H9 (cell line): Measurements from ENCODE around the gene NKG7. TPM values are rescaled to one million over a fixed set of nuclear protein-coding genes. Genes with fewer than 3 reads are reported as not detected.
A peak's percentile ranks its signal among the peaks of the same experiment; 100 is the strongest.
"Not testable (repeated sequence)": the region's sequence is repeated elsewhere in the genome, so short reads cannot be mapped to it uniquely, and the experiment has no call there.

Source experiments
- DNase-seq: peaks from one replicate; pipeline ENCODE4 v3.0.0-alpha.2; 2017
- H2AFZ ChIP-seq: one replicate; pipeline ENCODE4 v1.6.1; 2013; ENCODE audit warnings: mild to moderate bottlenecking, low read length, control low read depth, moderate library complexity
- H2AK5ac ChIP-seq: 2 replicates; pipeline ENCODE4 v1.6.1; 2013; ENCODE audit warnings: low read length, control low read depth, mixed read lengths; ENCODE audit not compliant: insufficient read length
- H2BK120ac ChIP-seq: one replicate; pipeline ENCODE4 v1.6.1; 2013; ENCODE audit warnings: low read depth, mild to moderate bottlenecking, low read length, control low read depth, inconsistent platforms; ENCODE audit not compliant: poor library complexity, severe bottlenecking
- H2BK12ac ChIP-seq: 2 replicates; pipeline ENCODE4 v1.6.1; 2013; ENCODE audit warnings: low read length, control low read depth, mixed read lengths, low read depth; ENCODE audit not compliant: insufficient read length
- H2BK15ac ChIP-seq: 2 replicates; pipeline ENCODE4 v1.6.1; 2013; ENCODE audit warnings: low read depth, low read length, control low read depth
- H2BK20ac ChIP-seq: one replicate; pipeline ENCODE4 v1.6.1; 2013; ENCODE audit warnings: low read depth, mild to moderate bottlenecking, low read length, control low read depth, inconsistent platforms; ENCODE audit not compliant: poor library complexity, severe bottlenecking
- H2BK5ac ChIP-seq: 2 replicates; pipeline ENCODE4 v1.6.1; 2013; ENCODE audit warnings: low read length, control low read depth, mixed read lengths; ENCODE audit not compliant: insufficient read length
- H3K14ac ChIP-seq: 2 replicates; pipeline ENCODE4 v1.6.1; 2013; ENCODE audit warnings: low read length, control low read depth; ENCODE audit not compliant: insufficient read depth
- H3K18ac ChIP-seq: 2 replicates; pipeline ENCODE4 v1.6.1; 2013; ENCODE audit warnings: low read depth, mild to moderate bottlenecking, mixed read lengths, low read length, control low read depth; ENCODE audit not compliant: insufficient read length
- H3K23ac ChIP-seq: 2 replicates; pipeline ENCODE4 v1.6.1; 2013; ENCODE audit warnings: low read length, control low read depth, mixed read lengths, low read depth; ENCODE audit not compliant: insufficient read length
- H3K23me2 ChIP-seq: 2 replicates; pipeline ENCODE4 v1.6.1; 2013; ENCODE audit warnings: low read depth, mild to moderate bottlenecking, mixed read lengths, low read length, control low read depth; ENCODE audit not compliant: insufficient read length, poor library complexity, severe bottlenecking
- H3K27ac ChIP-seq: 2 replicates; pipeline ENCODE4 v1.5.1; 2013; ENCODE audit warnings: low read length, control low read depth, mixed read lengths, low read depth; ENCODE audit not compliant: insufficient read length
- H3K27me3 ChIP-seq: 2 replicates; pipeline ENCODE4 v1.6.1; 2013; ENCODE audit warnings: low read length, control low read depth, inconsistent platforms; ENCODE audit not compliant: insufficient read depth
- H3K4ac ChIP-seq: 2 replicates; pipeline ENCODE4 v1.6.1; 2013; ENCODE audit warnings: low read depth, mild to moderate bottlenecking, control low read depth, inconsistent platforms, low read length, moderate library complexity
- H3K4me1 ChIP-seq: 2 replicates; pipeline ENCODE4 v1.6.1; 2013; ENCODE audit warnings: low read length, control low read depth, inconsistent platforms; ENCODE audit not compliant: insufficient read depth
- H3K4me2 ChIP-seq: 2 replicates; pipeline ENCODE4 v1.6.1; 2013; ENCODE audit warnings: low read length, control low read depth, mixed read lengths; ENCODE audit not compliant: insufficient read length, insufficient read depth
- H3K56ac ChIP-seq: 2 replicates; pipeline ENCODE4 v1.6.1; 2013; ENCODE audit warnings: low read depth, mild to moderate bottlenecking, mixed read lengths, low read length, control low read depth; ENCODE audit not compliant: insufficient read length
- H3K79me1 ChIP-seq: 2 replicates; pipeline ENCODE4 v1.6.1; 2013; ENCODE audit warnings: low read depth, mild to moderate bottlenecking, moderate library complexity, low read length, control low read depth, inconsistent platforms; ENCODE audit not compliant: insufficient read depth, poor library complexity, severe bottlenecking
- H3K79me2 ChIP-seq: 2 replicates; pipeline ENCODE4 v1.6.1; 2013; ENCODE audit warnings: low read length, control low read depth, inconsistent platforms; ENCODE audit not compliant: insufficient read depth
- H3K9ac ChIP-seq: 2 replicates; pipeline ENCODE4 v1.6.1; 2013; ENCODE audit warnings: low read length, control low read depth, mixed read lengths; ENCODE audit not compliant: insufficient read length; ENCODE audit errors: extremely low read depth
- H3K9me3 ChIP-seq: one replicate; pipeline ENCODE4 v1.6.1; 2013; ENCODE audit warnings: low read depth, low read length, inconsistent platforms; ENCODE audit not compliant: control insufficient read depth
- H3T11ph ChIP-seq: one replicate; pipeline ENCODE4 v1.6.1; 2013; ENCODE audit warnings: mild to moderate bottlenecking, low read length, control low read depth, inconsistent platforms
- H4K20me1 ChIP-seq: one replicate; pipeline ENCODE4 v1.6.1; 2013; ENCODE audit not compliant: control insufficient read depth, insufficient read length, insufficient read depth
- H4K5ac ChIP-seq: 2 replicates; pipeline ENCODE4 v1.6.1; 2013; ENCODE audit warnings: low read depth, mild to moderate bottlenecking, mixed read lengths, low read length, control low read depth; ENCODE audit not compliant: insufficient read length
- H4K8ac ChIP-seq: replicated peaks from 2 replicates; pipeline ENCODE4 v1.6.1; 2013; ENCODE audit warnings: low read length, control low read depth, mixed read lengths, low read depth; ENCODE audit not compliant: insufficient read length
- H4K91ac ChIP-seq: 2 replicates; pipeline ENCODE4 v1.6.1; 2013; ENCODE audit warnings: low read depth, mild to moderate bottlenecking, moderate library complexity, mixed read lengths, low read length, control low read depth; ENCODE audit not compliant: insufficient read length
- H3K27ac Mint-ChIP-seq, 3 experiments: 2 replicates in 2 of 3; 3 replicates in 1 of 3; pipeline ENCODE4 v1.8.0; 2020 to 2021; ENCODE audit warnings: mixed read lengths in 3 of 3, mild to moderate bottlenecking in 1 of 3, moderate library complexity in 1 of 3
- H3K27me3 Mint-ChIP-seq: 2 replicates; pipeline ENCODE4 v1.8.0; 2021; ENCODE audit warnings: low read depth, mild to moderate bottlenecking, moderate library complexity, mixed read lengths
- H3K36me3 Mint-ChIP-seq, 3 experiments: 2 replicates in 2 of 3; 3 replicates in 1 of 3; pipeline ENCODE4 v1.8.0; 2020 to 2021; ENCODE audit warnings: low read depth in 3 of 3, mixed read lengths in 3 of 3; ENCODE audit not compliant: insufficient read depth in 1 of 3
- H3K4me1 Mint-ChIP-seq, 2 experiments: 2 replicates each; pipeline ENCODE4 v1.8.0; 2020; ENCODE audit warnings: mixed read lengths in 2 of 2
- H3K4me3 Mint-ChIP-seq, 2 experiments: 2 replicates in 1 of 2; 3 replicates in 1 of 2; pipeline ENCODE4 v1.8.0; 2020 to 2021; ENCODE audit warnings: mild to moderate bottlenecking in 2 of 2, mixed read lengths in 2 of 2, moderate library complexity in 1 of 2
- H3K9me3 Mint-ChIP-seq, 2 experiments: 2 replicates in 1 of 2; 3 replicates in 1 of 2; pipeline ENCODE4 v1.8.0; 2020; ENCODE audit warnings: mild to moderate bottlenecking in 2 of 2, mixed read lengths in 2 of 2, moderate library complexity in 1 of 2
- WGBS: extraction: QIAGEN DNeasy Blood & Tissue Kit; methylation state at CpG from one replicate; pipeline ENCODE4 v1.1.7; 2013; ENCODE audit warnings: missing lambda C conversion rate, low lambda C conversion rate, mixed read lengths; ENCODE audit not compliant: insufficient read length; ENCODE audit errors: extremely low coverage; 5-methylcytosine and 5-hydroxymethylcytosine counted together
- total RNA-seq: library from RNA; stranded (reverse); gene quantifications from 2 replicates; pipeline ENCODE4 v1.2.1, GENCODE V29; 2021
- TF ChIP-seq, protein P1 (sequence below): fragments of 200-600 bp; sonication (generic); conservative IDR thresholded peaks from 3 replicates; pipeline ENCODE4 v1.8.0; 2021; ENCODE audit warnings: antibody characterized with exemption, mild to moderate bottlenecking

The NKG7 gene
- total RNA-seq, 1 experiment from 2014 or later, result not detected

DNA sequence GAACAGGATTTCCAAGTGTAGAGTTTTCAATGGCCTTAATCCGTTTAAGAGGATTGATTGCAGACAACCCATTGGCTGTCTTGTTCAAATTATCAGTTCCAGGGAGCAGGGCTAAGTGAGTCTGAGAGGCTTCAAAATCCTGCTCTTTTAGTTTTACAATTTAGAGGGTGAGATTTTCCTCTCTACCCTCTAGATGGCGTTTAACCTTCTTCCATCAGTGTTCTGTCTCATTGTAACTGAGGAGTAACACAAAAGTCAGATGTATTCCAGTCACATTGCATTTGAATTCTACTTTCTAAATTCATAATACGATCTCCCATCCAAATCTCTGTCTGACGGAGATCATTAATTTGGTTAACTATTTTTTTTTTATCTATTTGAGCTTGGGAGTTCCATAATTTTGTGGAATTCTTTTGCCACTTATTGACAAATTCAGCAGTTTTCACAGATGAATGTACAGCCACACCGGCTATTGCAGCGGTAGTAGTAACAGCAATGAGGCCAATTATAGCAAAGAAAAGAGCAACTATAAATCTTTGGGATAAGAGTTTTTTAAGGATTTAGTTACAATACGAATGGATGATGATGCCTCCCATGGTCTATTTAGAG, 25.7 kb upstream of the NKG7 start:
- no peak overlapping the region for H2BK15ac ChIP-seq
- no peak overlapping the region for H3K23ac ChIP-seq
- TF ChIP-seq, protein P1, sequence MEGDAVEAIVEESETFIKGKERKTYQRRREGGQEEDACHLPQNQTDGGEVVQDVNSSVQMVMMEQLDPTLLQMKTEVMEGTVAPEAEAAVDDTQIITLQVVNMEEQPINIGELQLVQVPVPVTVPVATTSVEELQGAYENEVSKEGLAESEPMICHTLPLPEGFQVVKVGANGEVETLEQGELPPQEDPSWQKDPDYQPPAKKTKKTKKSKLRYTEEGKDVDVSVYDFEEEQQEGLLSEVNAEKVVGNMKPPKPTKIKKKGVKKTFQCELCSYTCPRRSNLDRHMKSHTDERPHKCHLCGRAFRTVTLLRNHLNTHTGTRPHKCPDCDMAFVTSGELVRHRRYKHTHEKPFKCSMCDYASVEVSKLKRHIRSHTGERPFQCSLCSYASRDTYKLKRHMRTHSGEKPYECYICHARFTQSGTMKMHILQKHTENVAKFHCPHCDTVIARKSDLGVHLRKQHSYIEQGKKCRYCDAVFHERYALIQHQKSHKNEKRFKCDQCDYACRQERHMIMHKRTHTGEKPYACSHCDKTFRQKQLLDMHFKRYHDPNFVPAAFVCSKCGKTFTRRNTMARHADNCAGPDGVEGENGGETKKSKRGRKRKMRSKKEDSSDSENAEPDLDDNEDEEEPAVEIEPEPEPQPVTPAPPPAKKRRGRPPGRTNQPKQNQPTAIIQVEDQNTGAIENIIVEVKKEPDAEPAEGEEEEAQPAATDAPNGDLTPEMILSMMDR, result peak; percentile 69
- no peak overlapping the region for H3K56ac ChIP-seq
- no peak overlapping the region for H2BK12ac ChIP-seq
- WGBS, result no CpG with 5 or more reads among the region's 7 CpGs
- peaks cover 26 to 46% (median 28%) of the 10 kb centered on the region in 3 experiments for H3K36me3 Mint-ChIP-seq
- no peaks in the 10 kb centered on the region for H3K4me1 ChIP-seq
- H4K8ac ChIP-seq, result no peak overlapping the region
- H3K27ac ChIP-seq, result no peak overlapping the region
- H3K27ac Mint-ChIP-seq, result 0 out of 7 replicates have a peak overlapping the region, but pooled peaks of 1 of the 3 experiments have one; percentile 61
- no peak overlapping the region for H3T11ph ChIP-seq
- H3K27me3 ChIP-seq, result no peaks in the 10 kb centered on the region
- no peak overlapping the region for H2BK20ac ChIP-seq
- no peaks in the 10 kb centered on the region for H4K20me1 ChIP-seq
- H3K79me2 ChIP-seq, result no peaks in the 10 kb centered on the region
- H2AFZ ChIP-seq, result no peak overlapping the region
- peaks cover 7% of the 10 kb centered on the region; the same call in 1 of the 2 replicates for H3K27me3 Mint-ChIP-seq
- peaks cover 19 to 33% of the 10 kb centered on the region in 2 experiments for H3K4me1 Mint-ChIP-seq
- no peak overlapping the region for H3K4ac ChIP-seq
- no peak for DNase-seq
- peaks cover 26 to 29% of the 10 kb centered on the region in 2 experiments for H3K9me3 Mint-ChIP-seq
- H3K79me1 ChIP-seq, result no peaks in the 10 kb centered on the region
- H3K18ac ChIP-seq, result no peak overlapping the region
- no peak overlapping the region for H3K9ac ChIP-seq
- no peak overlapping the region for H2BK5ac ChIP-seq
- H3K23me2 ChIP-seq, result peaks cover 8% of the 10 kb centered on the region
- peaks cover 13% of the 10 kb centered on the region for H3K9me3 ChIP-seq
- H4K5ac ChIP-seq, result no peak overlapping the region
- H3K4me2 ChIP-seq, result no peak overlapping the region
- no peak overlapping the region for H3K4me3 Mint-ChIP-seq
- no peak overlapping the region for H4K91ac ChIP-seq
- no peak overlapping the region for H2BK120ac ChIP-seq
- no peak overlapping the region for H3K14ac ChIP-seq
- no peak overlapping the region for H2AK5ac ChIP-seq

DNA sequence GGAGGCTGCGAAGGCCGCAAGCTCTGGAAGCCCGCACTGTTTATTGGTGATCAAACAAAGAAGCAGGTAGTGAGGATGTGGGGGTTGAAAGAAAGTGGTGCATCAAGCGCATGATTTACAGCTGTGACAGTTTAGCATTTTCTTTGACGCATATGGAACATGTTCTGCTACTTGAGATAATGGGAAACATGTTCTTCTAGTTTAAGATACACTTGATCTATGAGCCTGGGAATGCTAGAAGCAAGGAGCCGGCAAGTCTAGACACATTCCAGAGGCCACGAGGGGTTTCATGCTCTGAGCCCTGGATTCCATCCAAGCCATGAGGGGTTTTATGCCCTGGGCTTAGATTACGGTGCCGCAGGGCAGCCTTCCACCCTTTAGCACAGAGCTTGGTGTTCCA, 25.0 kb upstream of the NKG7 start:
- not testable (repeated sequence) for DNase-seq, H2BK15ac ChIP-seq, H3T11ph ChIP-seq, H3K9ac ChIP-seq, H3K4ac ChIP-seq, H2BK20ac ChIP-seq, H2BK120ac ChIP-seq, H3K56ac ChIP-seq, H4K5ac ChIP-seq, H3K23me2 ChIP-seq, H3K23ac ChIP-seq, H3K27ac ChIP-seq, H3K79me1 ChIP-seq, H2BK12ac ChIP-seq, H3K4me3 Mint-ChIP-seq, H3K9me3 ChIP-seq, H3K4me1 ChIP-seq, H4K91ac ChIP-seq, H3K27me3 ChIP-seq, H3K14ac ChIP-seq, H4K20me1 ChIP-seq, H2AFZ ChIP-seq, H3K27me3 Mint-ChIP-seq, H2AK5ac ChIP-seq, H3K79me2 ChIP-seq, H3K4me2 ChIP-seq, H4K8ac ChIP-seq, H3K18ac ChIP-seq, H2BK5ac ChIP-seq
- no CpG with 5 or more reads among the region's 9 CpGs for WGBS
- Mint-ChIP-seq H3K9me3 (peaks cover 19 to 22% of the 10 kb centered on the region in 2 experiments), H3K4me1 (peaks cover 19 to 33% of the 10 kb centered on the region in 2 experiments), H3K36me3 (peaks cover 18 to 38% (median 21%) of the 10 kb centered on the region in 3 experiments), H3K27ac (peak overlapping the region in 2 of 3 experiments; percentile 24 to 61; a peak in 3 of 7 replicates)
